ENCODE measurements around the gene INPP5J.

DNA sequence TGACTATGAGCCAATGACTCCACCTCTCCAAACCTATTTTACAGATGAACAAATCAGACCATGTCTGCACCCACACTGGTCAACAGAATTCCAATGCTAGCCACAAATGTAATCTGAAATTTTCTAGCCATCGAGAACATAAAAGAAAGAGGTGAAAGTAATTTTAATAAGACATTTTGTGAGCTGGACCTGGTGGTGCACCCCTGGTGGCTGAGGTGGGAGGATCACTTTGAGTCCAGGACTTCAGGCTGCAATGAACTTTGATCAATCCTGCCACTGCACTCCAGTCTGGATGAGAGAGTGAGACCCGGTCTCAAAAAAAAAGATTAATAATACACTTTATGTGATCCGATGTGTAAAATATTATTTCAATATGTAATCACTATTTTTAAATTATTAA lies 27.8 kb downstream of the INPP5J start:
- TF ChIP-seq CTCF (IDR thresholded peaks at IDR 0.05): no peak
- TF ChIP-seq POLR2A (IDR thresholded peaks at IDR 0.05): no peak
- no peak for TF ChIP-seq POLR2AphosphoS5 (IDR thresholded peaks at IDR 0.05)
- no peak for TF ChIP-seq EP300 (IDR thresholded peaks at IDR 0.05)
